PC-3 (cell line): ENCODE measurements around the gene MAD1L1.

Experiments used
- CTCF ChIP-seq: fragments of 300-600 bp; sonication (generic); conservative IDR thresholded peaks from 2 replicates; pipeline ENCODE4 v1.5.1; 2017; ENCODE audit warnings: antibody characterized with exemption, low read depth, mild to moderate bottlenecking, low read length
- EZH2 ChIP-seq: fragments of 300-600 bp; sonication (generic); IDR thresholded peaks from one replicate; pipeline ENCODE4 v1.6.1; 2017; ENCODE audit warnings: antibody characterized with exemption, mild to moderate bottlenecking, low read length; ENCODE audit not compliant: unreplicated experiment

- TF ChIP-seq CTCF (no peak), EZH2 (no peak)
Measured at GRCh38 chr7:1825897-1826741, 406.6 kb downstream of the MAD1L1 start.
